Activated B cell treated with CpG ODN at 0.5 μM for 24 hours (primary cell): Measurements from ENCODE around the gene SKOR1. TPM values are rescaled to one million over a fixed set of nuclear protein-coding genes. Genes with fewer than 3 reads are reported as not detected.

ENCODE experiments used
- ATAC-seq: fragments of 200-7000 bp; cut with Tn5 transposase; one replicate; pipeline ENCODE4 v1.10.0; 2021; ENCODE audit warnings: low read depth, mild to moderate bottlenecking, moderate library complexity
- CTCF ChIA-PET: fragments of 350-600 bp; sonication (Branson Sonifier 250); formaldehyde crosslinking; loops from one replicate; lab custom pipeline; 2021; ENCODE audit warnings: antibody characterized with exemption; lab: Charles Lee
- POLR2A ChIA-PET: fragments of 350-600 bp; sonication (Branson Sonifier 250); formaldehyde crosslinking; loops from one replicate; lab custom pipeline; 2021; ENCODE audit warnings: antibody characterized with exemption; lab: Charles Lee
- DNase-seq: peaks from one replicate; pipeline ENCODE4 v3.0.0; 2022
- H3K27ac Mint-ChIP-seq: one replicate; pipeline ENCODE4 v1.8.0; 2020; ENCODE audit warnings: mixed read lengths
- H3K27me3 Mint-ChIP-seq: one replicate; pipeline ENCODE4 v1.8.0; 2021; ENCODE audit warnings: mixed read lengths
- H3K36me3 Mint-ChIP-seq: one replicate; pipeline ENCODE4 v1.8.0; 2021; ENCODE audit warnings: low read depth, mixed read lengths
- H3K4me1 Mint-ChIP-seq: one replicate; pipeline ENCODE4 v1.8.0; 2021; ENCODE audit warnings: mixed read lengths
- H3K4me3 Mint-ChIP-seq: one replicate; pipeline ENCODE4 v1.8.0; 2020; ENCODE audit warnings: mild to moderate bottlenecking, mixed read lengths
- H3K9me3 Mint-ChIP-seq: one replicate; pipeline ENCODE4 v1.8.0; 2020; ENCODE audit warnings: mixed read lengths
- CTCF ChIP-seq: fragments of 200-600 bp; IDR thresholded peaks from one replicate; pipeline ENCODE4 v1.8.0; 2022; ENCODE audit warnings: antibody characterized with exemption, mild to moderate bottlenecking
- intact Hi-C: fragments of 100-400 bp; cut with micrococcal nuclease; formaldehyde crosslinking; loops from one replicate; pipeline ENCODE4 v1.15.1; 2024
- total RNA-seq: library from RNA; stranded (reverse); gene quantifications from 2 replicates; pipeline ENCODE4 v1.2.3, GENCODE V29; 2022

The SKOR1 gene
- total RNA-seq, 1 donor from 2014 or later = 0.53 TPM

GRCh38 chr15:67882487-67883233, 57.4 kb downstream of the SKOR1 start:
- intact Hi-C loops = no loop called here
- DNase-seq (no peak), ATAC-seq (peak; percentile 37)
- H3K27me3 Mint-ChIP-seq = peaks cover 31% of the 10 kb centered on the region
- H3K27ac Mint-ChIP-seq = no peak overlapping the region
- H3K36me3 Mint-ChIP-seq = no peaks in the 10 kb centered on the region
- ChIA-PET CTCF (no interaction called here), POLR2A (no interaction called here)
- H3K4me1 Mint-ChIP-seq = peaks cover 10% of the 10 kb centered on the region
- no peak for TF ChIP-seq CTCF
- no peak overlapping the region for H3K4me3 Mint-ChIP-seq
- no peaks in the 10 kb centered on the region for H3K9me3 Mint-ChIP-seq

DNA sequence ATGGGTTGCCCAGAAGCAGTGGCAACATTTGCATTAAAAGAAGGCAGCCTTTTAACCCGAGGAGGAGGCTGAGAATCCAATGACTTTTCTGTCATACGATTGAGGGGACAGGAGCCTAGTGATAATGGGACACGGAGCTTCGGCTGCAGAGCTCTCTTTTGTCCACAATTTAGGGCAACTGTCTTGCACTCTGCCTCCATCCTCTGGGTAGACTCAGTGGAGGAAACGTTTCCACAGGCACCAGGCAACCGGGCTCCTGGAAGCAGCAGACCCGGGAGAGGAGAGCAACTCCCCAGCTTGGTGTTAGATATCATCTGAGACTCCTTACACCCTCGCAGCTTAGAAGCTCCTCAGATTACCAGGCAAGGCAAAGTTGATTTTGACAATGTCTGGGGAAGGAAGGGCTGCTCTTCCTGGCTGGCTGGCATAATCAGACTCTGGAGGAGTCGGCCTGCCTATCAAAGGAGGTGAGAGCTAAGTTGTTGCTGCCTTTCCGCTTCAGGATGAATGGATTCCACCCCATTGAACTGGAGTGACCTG, 58.0 kb downstream of the SKOR1 start:
- Mint-ChIP-seq H3K27ac (no peak overlapping the region), H3K4me1 (peaks cover 10% of the 10 kb centered on the region), H3K4me3 (no peak overlapping the region), H3K9me3 (no peaks in the 10 kb centered on the region), H3K27me3 (peaks cover 36% of the 10 kb centered on the region), H3K36me3 (no peaks in the 10 kb centered on the region)
- TF ChIP-seq CTCF = no peak
- ATAC-seq = no peak
- no peak for DNase-seq
- intact Hi-C loops = no loop called here
- ChIA-PET CTCF (interaction anchor here (1.1 kb wide), 1 partner anchor 270 kb away, joined by 3 read pairs; no protein-coding TSS in a partner anchor), POLR2A (no interaction called here)

DNA sequence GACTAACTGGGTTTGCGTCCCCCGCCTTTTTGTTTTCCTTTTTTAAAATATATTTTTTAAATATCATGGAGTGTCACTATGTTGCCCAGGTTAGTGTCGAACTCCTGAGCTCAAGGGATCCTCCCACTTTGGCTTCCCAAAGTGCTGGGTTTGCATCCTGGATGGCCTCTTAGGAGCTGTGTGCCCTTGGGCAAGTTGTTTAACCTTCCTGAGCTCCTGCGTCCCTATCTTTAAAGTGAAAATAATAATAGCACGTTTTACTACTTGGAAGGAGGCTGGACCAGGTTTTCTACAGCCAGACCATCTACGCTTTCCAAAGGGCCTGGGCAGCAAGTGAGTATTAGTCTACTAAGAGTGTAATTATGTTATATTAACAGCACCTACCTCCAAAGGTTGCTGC, 58.7 kb downstream of the SKOR1 start:
- DNase-seq (no peak), ATAC-seq (no peak)
- Mint-ChIP-seq H3K36me3 (no peaks in the 10 kb centered on the region), H3K27ac (no peak overlapping the region), H3K4me1 (peaks cover 10% of the 10 kb centered on the region), H3K27me3 (peaks cover 29% of the 10 kb centered on the region), H3K4me3 (no peak overlapping the region), H3K9me3 (no peaks in the 10 kb centered on the region)
- ChIA-PET CTCF (interaction anchor here (1.1 kb wide), 1 partner anchor 269 kb away, joined by 3 read pairs; no protein-coding TSS in a partner anchor), POLR2A (interaction anchor here (0.6 kb wide), 1 partner anchor 21 kb away, joined by 6 read pairs; no protein-coding TSS in a partner anchor)
- no peak for TF ChIP-seq CTCF
- intact Hi-C loops = no loop called here

Other genes starting within 250 kb of the SKOR1 start
- not detected in 2 replicates for gene RNU6-1, start 14.5 kb downstream of the SKOR1 start, total RNA-seq
- gene PIAS1, start 228.8 kb downstream of the SKOR1 start, total RNA-seq = 47.0 and 56.3 TPM in 2 replicates